GM18870 (cell line): Measurements from ENCODE around the gene RNU1-4.
"Not testable (repeated sequence)": the region's sequence is repeated elsewhere in the genome, so short reads cannot be mapped to it uniquely, and the experiment has no call there.

Source experiments
- ATAC-seq: cut with Tn5 transposase; IDR thresholded peaks from one replicate; pipeline ENCODE4 v1.9.1; 2021; ENCODE audit warnings: moderate library complexity; ENCODE audit not compliant: unreplicated experiment

RNU1-4 gene

GRCh38 chr1:16707130-16708093, 32.9 kb upstream of the RNU1-4 start:
- ATAC-seq = not testable (repeated sequence)

DNA sequence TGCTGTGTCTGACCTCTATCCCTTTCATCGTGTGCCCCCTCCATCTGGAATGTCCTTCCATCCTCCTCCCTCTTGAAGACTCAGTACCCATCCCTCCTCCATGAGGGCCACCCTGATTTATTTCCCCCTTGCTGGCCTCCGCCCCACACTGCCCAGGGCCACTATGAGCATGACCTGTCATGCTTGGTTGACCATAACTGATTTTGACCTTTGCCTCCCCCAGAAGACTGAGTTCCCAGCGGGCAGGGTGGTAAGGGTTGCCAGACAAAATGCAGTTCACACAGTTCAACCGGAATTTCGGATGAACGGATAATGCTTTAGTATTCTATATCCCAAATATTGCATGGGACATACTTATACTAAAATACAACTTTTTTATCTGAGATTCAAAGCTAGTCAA, 31.6 kb upstream of the RNU1-4 start:
- ATAC-seq = not testable (repeated sequence)

- ATAC-seq = not testable (repeated sequence)
These were observed 30.6 kb upstream of the RNU1-4 start for GRCh38 chr1:16709659-16710087.

DNA sequence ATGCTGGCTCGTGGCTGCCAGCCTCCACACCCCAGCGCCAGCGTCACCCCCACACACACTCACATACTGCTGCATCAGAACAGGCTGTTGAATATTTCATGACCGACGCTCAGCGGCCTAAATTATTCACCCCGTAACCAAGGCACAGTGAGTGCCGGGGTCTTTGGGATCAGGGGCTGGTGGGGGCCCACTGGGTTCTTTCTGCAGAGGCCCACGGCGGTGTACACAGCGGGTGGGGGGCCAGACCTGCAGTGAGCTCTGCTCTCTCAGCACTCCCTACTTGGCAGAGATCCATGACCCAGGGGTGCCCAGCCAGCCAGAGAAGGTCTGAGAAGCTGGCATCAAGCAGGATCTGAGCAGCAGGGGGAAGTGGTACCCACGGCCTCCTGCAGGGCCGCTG, 29.7 kb upstream of the RNU1-4 start:
- ATAC-seq = not testable (repeated sequence)

- not testable (repeated sequence) for ATAC-seq
These were observed 28.2 kb upstream of the RNU1-4 start for GRCh38 chr1:16712131-16712530.

DNA sequence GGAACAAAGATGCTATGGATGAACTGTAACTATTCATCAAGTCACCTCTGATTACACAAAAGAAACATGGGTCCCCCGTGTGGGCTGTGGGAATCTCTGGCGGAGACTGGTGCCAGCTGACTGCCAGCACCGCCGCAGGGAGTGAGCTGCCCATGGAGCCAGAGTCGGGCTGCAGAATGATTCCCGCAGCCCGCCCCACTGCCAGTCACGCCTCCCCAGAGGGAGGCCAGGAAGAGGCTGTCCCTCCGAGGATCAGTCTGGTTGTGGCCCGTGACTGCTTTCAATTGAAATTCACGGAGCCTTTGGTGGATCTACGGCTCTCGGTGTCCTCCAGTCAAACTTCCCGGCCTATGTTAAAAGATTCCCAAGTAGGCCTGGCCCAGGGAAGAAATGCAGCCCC, 27.7 kb upstream of the RNU1-4 start:
- ATAC-seq = not testable (repeated sequence)

DNA sequence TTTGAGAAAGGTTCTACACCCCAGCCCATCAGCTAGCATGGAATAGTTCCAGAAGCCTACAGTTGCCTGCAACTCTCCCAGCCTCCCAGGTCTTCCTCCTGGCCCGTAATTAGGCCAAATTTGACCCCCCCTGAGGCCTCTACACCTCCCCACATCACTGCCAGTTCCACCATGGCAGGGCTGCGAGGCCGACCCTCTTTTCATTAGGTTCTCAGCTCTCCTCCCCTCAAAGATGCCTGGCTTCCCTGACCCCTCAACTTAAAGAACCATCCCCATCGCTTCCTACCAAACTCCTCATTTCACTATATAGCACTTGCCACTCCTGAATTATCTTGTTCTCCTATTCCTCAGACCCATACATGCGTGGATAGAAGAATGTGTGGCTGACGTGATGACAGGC, 27.3 kb upstream of the RNU1-4 start:
- not testable (repeated sequence) for ATAC-seq

DNA sequence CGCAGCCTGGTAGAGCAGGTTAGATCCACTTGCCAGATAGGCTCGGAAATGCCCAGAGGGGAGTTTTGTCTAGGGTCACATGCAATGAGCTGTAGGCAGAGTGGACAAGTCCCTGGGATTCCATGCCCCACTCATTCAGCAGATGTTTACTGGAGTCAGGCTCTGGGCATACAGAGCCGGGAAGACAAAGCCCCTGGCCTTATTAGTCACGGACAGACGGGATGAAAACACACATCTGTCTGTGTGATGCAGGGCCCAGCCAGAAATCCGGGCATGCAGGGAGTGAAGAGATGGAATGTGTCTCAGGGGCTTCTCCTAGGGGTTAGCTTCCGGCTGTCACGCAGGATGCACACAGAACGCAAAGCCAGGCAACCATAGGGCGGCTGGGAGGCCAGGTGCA, 26.8 kb upstream of the RNU1-4 start:
- not testable (repeated sequence) for ATAC-seq

DNA sequence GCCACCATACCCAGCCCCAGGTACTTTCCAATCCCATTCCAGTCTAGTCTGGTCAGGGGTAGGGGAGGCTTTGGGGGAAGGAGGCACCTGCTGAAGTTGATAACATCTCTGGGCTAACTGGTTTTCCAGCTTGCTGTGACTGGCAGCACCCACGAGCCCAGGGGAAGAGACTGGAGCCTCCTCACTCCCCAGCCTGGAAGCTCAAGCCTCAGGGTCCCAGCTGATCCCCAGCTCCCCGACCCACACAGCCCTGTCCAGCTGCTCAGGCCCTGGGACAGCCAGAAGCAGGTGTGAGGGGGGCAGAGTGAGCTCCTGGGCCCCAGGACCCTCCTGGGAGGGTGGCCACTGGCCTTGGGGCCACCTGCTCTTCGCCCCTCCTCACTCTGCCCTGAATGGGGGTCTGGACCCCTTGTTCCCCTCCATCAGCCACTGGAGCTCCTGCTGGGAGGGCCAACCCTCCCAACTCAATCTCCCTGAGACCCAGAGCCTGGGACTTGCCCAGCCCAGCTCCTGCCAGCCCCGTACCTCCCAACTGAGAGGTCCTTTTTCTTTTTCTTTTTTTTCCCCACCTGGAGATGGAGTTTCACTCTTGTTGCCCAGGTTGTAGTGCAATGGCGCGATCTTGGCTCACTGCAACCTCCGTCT, 23.5 kb upstream of the RNU1-4 start:
- ATAC-seq = no peak

DNA sequence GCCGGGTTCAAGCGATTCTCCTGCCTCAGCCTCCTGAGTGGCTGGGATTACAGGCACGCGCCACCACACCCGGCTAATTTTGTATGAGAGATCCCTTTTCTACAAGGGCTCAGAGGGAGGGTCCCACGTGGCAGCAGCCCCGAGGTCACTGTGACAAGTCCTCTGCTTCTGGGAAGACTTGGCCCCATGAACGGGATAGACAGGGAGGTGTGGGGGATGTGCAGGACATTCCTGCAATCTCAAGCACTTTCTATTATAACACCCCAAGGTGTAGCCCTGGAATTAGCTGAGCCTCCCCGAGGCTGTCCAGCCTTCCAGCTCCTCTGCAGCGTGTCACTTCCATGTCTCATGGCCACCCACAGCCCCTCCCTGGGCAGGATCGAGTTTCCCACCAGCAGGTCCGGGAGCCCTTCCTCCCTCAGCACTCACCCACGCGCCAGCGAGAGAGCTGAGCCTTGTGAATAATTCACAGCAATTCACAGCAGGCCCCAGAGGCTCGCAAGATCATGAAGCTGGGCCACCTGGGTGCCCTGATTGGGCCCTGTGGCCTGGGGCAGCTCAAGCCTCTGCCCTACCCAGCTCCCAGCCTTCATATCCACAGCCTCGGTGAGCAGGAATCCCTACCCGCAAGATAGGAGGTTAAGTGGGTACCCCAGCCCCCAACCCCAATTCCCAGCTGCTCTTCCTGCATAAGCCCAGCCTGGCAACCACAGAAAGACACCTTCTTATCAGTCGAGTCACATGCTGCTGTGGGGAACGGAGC, 22.8 kb upstream of the RNU1-4 start:
- ATAC-seq = no peak

DNA sequence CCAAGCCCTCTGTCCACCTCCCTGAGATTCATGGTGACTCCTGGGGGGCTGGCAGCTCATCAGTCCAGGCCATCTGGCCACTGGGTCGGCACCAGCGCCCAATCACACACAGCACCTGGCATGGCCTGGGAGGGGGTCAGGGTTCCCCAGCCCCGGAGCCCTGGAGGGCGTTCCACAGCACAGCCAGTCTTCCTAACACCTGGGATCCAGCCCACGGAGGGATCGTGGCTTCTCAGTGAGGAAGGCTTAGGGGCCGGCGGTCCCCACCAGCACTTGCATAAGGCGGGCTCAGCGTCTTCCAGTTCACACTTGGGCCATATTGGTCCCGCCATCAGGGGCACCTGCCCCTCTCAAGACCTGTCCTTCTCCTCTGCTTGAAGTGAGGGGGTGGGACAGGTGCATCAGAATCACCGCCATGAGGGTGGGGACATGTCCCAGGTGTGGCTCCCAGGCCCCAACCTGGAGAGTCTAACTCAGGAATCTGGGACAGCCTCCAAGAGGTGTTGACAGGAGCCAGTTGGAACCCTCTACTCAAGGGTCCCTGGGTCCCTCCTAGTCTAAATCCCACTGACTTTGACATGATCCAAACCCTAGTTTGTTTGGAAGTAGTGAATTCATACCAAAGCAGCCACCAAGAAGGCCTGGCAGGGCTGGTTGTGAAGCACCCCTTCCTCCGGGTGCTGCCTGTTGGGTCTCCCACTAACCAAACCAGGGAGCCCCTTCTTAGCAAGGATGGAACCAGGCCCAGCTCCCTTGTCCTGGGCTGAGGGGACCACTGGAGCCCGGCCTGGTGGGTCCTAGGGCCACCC, 22.0 kb upstream of the RNU1-4 start:
- ATAC-seq = not testable (repeated sequence)

- no peak for ATAC-seq
These were observed 21.3 kb upstream of the RNU1-4 start for GRCh38 chr1:16718908-16719533.

GRCh38 chr1:16719571-16720350, 20.6 kb upstream of the RNU1-4 start:
- ATAC-seq = no peak

GRCh38 chr1:16720351-16721223, 19.7 kb upstream of the RNU1-4 start:
- no peak for ATAC-seq

GRCh38 chr1:16721871-16722641, 18.3 kb upstream of the RNU1-4 start:
- ATAC-seq = no peak

DNA sequence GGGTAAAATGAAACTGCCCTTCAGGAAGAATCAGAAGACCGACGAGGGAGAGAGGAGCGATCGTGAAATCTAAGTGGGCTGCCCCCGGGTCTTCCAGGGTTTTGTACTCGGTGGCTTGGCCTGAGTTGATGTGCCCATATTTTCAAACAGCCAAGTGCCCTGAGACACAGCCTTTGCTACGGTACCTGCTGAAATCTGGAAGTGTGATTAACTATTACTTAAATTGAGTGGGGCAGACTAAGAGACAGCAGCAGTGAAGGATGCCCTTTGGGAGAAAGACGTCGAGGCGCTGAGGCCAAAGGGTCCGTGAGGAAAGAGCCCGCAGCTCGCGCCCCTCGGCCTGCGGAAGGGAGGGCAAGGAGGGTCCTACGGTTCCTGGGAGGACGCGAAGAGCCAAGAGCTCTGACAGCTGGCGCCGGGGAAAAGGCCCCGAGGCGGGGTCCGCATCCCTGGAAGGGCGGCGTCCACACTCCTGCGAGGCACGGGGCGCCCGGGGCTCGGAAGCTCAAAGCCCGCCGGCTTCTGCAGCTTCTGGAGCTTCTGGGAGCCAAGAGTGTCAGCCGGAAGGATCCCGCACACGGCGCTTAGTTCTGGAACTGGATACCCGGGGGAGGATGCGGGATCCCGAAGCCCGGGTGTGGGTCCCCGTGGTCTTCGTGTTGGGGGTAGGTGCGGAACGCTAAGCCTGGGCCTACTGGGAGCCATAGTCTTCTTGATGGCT, 15.4 kb upstream of the RNU1-4 start:
- no peak for ATAC-seq
